Activated gamma-delta T cell treated with Interleukin-2 at 50 U/mL for 16 hours (primary cell): ENCODE data around the gene PCTP.

ENCODE experiments used
- DNase-seq: peaks from one replicate; pipeline ENCODE4 v3.0.0-alpha.2; 2020

Gene PCTP

DNA sequence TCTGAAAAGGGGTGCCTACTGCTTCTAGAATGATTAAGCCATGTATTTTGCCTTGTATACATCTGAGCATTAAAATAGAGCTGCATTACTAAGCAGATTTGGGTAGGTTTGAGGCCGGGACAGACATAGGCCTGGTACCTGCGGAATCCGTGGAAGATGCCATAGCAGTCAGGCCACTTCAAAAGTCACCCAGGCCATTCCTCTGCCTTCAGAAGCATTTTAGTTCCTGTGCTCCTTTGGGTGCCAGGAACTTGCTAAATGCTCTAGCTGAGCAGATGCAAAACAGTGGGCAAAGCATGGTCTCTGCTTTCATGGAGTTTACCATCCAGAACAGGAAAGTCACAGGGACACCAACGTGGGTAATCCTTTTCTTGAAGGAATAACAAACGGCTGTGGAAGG, 22.5 kb upstream of the PCTP start:
- DNase-seq = no peak

DNA sequence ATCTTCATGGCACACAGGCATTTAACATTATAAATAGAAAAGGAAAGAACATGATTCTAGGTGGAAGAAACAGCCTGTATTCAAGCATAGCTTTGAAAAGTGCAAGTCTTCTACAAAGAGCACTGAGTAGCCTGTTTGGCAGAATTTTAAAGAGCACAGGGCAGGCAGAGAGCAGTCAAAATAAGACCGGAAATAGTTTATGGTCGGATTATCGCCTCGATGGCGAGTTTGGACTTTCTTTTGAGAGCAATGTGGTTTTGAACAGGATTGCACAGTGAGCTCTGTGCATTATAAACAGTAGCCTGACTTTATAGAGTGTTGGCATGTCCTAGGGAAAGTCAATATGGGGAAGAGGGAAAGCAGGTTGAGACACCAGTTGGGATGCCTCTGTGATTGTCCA, 22.0 kb upstream of the PCTP start:
- no peak for DNase-seq

DNA sequence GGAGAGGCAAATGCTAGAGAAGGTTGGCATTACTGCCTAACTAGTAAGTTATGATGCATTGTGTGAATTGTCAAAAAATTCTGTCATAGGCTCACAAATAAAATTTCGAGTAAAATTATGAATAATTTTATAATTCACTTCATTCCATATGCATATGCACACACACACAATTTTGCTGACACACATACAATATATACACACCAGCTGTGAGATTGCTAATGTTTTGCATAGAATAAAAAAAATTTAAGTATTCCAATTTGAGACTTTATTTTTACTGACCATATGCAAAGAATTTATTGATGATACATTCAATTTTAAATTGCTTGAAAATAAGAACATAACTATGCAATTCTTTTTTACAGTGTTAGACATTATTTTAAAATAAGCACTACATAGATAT, 21.4 kb upstream of the PCTP start:
- no peak for DNase-seq

DNA sequence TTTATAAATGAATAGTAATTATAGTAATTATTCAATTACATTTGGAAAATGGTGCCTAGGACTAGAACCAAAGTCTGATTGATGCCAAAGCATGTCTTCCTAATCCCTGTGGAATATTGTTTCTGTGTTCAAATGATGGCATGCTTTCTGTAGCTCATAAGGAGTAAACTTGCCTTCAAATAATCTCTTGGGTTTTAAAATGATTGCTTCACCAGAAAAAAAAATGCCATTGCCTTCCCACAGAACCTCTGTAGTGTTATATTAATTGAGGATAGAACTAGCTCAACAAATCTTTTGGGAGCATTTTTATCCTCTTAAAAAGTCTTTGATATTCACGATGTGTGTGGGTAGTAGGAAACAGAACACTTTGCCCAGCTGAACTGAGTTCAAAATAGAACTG, 20.5 kb upstream of the PCTP start:
- DNase-seq = no peak

DNA sequence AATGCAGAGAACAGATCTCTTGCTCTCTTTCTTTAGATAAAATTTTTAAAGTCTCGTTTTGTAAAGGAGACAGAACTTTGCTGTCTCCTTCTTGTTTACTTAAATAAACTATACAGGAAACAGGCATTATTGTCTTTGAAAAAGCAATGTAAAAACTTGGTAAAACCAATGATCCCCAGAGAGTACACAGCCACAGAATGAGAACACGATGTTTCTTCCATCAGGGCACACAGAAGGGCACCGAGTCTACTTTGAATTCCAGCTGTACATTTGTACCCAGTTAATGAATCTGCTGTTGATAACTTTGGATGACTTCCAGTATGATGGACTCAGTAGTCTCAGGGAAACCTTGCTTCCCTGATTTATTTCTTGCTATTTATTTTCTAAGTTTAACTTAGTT, 20.0 kb upstream of the PCTP start:
- no peak for DNase-seq

DNA sequence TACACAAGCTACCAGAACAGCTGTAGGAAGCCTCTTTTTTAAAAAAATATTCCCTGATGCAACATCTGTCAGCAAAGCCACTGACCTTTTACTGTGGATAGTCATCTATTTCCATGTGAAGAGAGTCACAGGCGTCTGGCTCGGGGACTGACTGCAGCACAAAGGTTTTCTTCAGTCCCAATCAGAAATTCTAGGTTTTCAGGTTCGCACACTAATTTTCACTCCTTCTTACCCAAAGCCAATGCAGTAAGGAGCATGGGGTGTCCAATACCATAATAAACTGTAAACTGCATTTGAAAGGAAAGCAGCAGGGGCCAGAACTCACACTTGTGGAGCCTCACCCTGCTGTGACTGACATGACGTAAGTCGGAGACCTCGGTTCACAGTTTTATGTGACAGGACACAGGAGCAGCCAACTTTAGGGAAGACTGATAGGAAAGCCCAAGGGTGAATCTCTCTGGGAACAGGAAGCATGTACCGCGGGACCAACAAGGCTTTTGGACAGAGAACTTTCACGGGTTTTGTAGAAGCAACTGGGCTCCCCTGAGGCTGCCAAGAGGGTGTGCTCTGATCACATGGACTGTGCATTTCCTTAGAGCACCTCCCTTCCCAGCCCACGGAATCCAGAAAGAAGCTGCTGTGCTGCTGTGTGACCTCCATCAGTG, 19.1 kb upstream of the PCTP start:
- DNase-seq = no peak

DNA sequence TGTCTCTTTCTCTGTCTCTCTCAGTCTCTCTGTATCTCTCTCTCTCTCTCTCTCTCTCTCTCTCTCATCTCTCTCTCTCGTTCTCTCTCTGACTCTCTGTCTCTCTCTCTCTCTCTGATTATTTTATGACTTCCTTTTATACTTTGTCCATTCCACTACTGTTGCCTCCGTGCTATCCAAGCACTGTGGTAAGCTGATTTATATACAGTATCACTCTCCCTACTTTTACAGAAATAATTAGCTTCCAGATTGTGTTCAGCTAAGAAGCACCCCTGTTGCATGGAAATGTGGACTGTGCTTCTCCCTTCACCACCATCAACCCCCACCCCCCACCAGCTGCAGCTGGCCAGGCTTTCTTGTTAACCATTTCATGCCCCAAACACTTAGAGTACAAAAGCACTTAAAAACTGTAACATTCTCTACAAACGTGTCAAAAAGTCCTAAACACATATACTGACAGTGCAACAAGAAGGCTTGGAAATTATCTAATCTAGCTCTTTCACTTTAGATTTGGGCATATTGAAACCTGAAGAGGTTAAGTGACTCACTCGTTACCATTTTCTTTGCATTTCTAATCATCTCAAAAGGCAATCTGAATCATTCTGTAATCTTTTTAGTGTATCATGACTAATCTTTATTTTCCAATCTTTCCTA, 16.6 kb upstream of the PCTP start:
- DNase-seq = no peak

DNA sequence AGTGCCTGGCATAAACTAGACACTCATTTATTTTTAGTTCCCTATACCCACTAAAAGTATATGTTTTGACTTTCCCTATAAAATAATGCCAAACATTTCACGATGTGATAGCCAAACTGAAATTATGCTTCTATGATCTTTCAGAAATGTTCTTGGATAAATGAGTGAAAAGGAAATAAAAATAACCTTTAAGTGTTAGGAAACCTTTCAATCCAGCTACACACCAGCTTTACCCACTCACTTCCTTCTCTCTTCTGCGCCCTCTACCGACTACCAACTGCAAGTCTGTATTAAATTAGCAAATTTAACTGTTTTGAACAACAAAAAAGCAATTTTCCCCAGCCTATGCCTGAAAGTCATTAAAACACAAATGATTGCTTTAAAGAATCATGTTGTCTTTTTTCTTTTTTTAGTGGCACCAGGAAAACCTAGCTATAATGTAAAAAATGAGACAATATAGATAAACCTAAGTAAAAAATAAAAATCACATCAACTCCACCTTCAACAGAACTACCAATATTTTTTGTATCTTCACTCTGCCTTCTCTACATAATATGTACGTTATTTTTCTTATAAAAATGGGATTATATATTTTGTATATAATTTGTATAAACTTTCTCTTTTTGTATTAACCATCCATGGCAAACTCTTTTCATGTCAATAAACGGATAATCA, 15.0 kb upstream of the PCTP start:
- no peak for DNase-seq

DNA sequence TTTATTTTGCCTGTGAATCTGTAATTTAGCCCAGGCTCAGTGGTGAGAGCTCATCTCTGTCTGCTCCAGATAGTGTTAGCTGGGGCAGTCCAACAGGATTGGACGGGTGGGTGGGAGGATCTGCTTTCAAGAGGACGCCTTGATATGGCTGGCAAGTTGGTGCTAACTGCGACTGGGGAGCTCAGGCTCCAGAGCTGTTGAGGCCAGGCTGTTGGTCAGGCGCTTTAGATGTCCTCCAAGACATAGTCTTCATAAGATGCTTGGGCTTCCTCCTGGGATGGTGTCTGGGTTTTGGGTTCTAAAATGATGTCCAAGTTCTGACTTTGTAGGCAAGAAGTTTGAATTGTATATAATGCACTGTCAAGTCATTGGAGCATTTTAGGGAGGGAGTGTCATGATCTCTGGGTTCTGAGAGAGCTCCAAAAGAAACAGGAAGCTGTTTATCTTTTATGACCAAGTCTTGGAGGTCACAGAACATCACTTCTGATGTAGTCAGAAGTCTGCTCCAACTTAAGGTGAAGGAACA, 12.8 kb upstream of the PCTP start:
- no peak for DNase-seq

DNA sequence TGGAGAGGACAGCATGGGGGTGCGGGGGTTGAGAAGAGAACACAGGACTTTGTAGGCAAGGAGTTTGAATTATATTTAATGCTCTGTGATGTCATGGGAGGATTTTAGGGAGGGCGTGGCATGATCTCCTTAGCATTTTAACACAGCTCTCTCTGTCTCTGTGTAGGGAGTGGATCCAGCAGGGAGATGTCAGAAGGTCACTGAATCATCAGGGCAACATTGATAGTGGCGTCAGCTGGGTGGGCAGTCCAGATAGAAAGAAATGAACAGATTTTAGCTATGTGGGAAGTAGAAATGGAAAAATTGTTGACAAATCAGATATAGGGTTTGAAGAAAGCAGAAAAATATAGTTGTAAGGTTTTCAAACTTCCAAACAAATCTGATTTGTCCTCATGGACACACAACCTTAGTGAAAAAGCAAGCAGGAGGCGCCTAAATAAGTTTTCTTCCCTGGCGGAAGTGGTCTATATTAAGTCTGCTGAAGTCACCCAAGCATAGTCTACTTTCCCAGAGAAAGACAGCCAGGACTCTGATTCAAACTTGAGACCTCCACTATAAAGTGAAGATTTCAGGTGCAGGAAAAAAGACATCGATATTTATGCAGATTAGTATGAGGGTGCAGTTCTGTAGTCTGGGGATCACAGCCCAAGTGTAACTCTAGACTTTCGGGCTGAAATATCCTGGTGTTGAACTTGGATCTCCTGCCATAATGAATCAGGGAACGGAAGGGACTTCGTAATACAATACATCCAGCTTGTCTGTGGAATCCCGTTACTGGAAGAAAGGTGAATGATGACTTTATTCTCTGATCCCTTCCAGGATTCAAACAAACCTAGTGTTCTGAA, 10.1 kb upstream of the PCTP start:
- DNase-seq = no peak

DNA sequence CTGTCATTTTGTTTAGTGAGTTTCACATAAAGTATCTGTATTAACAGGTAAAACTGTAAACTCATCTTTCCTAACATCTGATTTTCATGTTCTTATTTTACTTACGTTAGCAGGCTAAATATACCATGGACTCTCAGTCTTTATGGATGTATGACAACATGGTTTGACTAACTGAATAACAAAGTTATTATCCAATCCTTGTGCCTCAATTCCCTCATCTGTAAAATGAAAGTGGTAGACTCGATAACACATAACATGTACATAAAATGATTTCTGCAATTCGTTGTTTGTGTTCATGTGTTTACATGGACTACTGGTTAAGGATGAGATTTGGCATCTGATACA, 9.5 kb upstream of the PCTP start:
- no peak for DNase-seq

DNA sequence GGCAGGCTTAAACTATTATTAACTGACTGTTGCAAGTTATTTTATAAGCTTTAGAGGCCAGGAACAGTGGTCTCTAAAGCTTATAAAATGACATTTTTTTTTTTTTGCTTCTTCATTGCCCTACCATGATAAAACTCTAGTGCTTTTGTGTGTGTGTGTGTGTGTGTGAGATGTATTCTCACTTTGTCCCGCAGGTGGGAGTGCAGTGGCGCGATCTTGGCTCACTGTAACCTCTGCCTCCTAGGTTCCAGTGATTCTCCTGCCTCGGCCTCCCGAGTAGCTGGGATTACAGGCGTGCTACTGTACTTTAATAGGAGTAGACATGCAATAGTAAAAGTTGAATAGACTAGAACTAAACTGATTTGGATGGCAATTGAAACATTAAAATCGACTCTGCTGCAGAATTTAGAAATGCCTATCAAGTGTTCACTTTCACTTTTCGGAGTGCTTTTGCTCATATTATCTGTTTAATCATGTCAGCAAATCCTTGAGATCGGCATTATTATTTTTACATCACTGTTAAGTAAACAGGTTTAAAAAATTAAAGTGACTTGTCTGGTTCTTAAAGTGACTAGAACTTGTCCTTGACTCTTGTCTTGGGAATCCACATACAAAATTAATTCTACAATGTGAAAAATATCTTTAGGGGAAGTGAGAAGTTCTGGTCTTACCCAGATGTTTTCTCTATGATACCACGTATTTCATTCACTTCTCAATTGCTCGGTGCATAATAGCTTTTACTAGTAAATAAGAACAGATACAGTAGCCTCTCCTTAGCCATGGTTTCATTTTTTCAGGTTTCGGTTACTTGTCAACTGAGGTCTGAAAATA, 8.4 kb upstream of the PCTP start:
- no peak for DNase-seq

DNA sequence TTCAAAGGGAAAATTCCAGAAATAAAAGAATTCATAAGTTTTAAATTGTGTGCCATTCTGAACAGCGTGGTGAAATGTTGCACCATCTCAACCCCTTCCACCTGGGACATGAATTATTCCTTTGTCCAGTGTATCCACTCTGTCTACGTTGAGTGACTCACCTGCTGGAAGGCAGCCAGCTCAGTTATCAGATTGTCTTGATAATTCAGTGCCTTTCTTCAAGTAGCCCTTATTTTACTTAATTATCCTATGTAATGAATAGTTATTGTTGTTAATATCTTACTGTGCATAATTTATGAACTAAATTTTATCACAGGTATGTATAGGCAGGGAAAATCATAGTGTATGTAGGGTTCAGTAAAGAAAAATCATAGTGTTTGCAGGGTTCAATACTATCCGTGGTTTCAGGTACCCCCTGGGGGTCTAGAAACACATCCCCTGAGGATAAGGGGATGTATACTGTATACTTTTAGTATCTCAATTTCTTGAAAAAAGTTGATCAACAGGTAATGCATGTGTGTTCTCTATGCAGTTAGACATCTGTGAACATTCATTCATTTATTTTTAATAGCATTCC, 7.7 kb upstream of the PCTP start:
- DNase-seq = no peak

DNA sequence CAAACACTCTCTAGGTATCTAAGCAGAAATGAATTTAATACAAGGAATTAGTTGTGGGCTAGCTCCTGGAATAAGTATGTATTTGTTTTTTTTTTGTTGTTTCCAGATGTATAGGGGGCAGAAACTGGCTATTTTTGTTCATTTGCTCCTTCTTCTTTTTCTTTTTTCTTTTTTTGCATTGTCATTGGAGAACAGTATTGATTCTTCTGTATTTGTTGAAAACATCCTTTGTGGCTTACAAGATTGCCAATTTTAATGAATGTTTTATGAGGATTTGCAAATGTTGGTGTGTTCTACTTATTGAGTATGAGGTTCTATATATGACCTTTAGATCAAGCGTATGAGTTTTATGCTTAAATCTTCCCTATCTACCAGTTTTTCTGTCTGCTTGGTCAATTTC, 5.6 kb upstream of the PCTP start:
- DNase-seq = no peak

DNA sequence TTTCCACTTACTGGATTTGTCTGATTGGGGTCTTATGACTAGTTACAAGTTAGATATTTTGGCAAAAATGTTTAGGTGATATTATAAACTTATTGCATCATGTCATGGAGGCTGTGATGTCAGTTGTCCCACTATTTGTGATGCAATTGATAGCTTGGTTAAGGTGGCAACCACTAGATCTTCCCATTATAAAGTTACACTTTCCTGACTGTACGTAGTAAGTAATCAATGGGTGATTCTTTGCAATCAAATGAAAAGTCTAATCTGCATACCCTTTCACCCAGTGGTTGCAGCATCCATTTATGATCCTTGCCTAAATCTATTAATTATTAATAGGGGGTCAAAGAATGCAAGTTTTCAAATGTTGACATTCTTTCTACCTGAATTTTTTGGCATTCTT, 4.4 kb upstream of the PCTP start:
- no peak for DNase-seq

DNA sequence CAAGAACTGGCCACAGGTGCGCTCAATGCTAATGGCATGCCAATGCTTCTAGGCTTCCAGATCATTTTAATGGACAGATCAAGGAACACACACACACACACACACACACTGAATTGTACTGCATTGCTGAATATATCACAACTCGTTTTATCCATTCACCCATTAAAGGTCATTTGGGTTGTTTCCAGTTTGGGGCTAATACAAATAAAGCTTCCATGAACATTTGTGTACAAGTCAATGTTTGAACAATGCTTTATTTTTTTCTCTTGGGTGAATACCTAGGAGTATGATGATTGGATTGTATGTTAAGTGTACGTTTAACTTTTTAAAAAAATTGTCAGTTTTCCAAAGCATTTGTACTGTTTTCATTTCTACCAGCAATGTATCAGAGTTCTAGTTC, 3.6 kb upstream of the PCTP start:
- no peak for DNase-seq

DNA sequence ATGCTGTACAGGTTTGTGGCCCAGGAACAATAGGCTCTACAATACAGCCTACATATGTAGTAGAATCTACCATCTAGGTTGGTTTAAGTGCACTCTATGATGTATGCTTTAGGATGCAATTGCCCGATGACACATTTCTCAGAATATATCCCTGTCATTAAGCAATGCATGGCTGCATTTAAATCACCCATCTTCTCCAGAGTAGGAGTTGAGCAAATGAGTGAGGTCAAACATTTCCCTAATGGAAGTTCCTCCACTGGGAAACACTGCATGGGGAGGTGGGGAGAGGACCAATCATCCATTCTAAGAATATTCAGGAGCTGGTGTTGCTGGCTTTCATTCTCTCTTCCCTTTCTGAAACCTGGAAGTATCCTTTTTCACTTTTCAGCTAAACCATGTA, 2.0 kb upstream of the PCTP start:
- DNase-seq = no peak

DNA sequence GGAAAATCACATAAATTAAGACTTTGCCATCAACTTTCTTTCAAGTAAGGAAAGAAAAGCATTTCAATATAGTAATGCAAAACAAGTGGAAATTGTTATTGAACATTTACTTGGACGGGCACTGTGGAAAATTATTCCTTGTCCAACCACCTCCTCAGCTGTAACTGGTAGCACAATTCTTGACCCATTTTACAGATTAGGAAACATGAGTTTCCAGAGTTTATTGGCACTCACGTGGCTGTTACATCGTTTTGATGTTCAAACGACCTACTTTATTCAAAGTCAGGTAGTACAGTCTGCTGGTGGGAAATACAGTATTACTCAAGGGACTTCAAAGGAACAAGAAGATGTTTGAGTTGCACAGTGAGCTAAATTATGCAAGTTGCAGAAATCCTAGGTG, 866 bp upstream of the PCTP start:
- no peak for DNase-seq

DNA sequence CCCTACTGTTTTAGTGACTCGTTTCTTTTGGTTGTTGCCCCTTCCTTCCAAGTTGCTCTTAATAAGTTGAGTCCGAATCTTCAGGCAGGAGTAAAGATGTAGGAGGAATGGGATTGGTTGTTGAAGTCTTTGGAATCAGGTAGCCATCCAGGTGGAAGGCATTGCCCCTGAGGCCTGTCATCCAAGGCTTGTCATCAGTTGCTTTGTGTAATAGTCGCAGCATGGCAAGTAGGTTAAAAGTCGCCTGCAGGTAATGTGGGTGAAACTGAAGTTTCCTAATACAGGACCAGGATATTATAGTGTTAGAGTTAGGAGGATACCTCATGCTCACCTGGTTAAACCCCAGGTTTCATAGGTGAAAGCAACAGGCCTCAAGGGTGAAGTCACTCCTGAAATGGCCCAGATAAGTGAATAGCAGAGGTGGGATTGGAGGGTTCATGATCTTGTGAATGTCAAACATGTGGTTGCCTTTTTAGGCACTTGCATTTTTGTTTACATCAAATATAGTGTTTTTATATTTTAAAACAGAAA, 934 bp downstream of the PCTP start:
- DNase-seq = no peak

DNA sequence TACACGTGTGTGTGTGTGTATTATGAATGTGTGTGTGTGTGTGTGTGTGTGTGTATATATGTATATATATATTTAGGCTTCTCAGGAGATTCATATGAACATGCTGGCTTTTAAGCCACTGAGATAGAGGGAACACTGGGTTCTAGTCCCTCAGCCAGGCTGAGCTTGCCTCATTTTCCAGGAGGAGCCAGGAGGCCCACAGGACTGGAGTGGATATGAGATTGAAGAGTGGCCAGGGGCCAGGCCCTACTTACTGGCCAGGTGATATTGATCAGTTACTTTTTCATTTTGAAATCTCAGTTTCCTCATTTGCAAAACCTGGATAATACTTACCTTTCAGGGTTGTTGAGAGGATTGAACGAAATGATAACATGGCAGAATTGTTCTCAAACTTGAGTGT, 5.8 kb downstream of the PCTP start:
- DNase-seq = no peak

DNA sequence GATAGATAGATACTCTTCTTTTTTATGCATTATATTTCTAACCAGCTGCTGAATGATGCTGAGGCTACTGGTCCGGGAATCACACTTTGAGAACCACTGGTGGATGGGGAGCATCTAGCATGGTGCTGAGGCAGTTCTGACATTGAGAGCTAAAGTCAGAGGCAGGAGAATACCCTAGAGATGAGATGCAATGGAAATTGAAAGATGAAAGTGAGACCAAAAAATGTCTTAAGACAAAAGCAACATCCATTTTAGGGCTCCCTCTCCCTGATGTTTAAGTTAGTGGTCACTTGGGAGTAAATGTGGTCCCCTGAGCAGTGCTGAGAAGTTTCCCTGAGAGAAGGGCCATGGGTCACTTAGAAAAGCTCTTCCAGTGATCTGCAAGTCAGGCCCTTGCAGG, 6.8 kb downstream of the PCTP start:
- no peak for DNase-seq

DNA sequence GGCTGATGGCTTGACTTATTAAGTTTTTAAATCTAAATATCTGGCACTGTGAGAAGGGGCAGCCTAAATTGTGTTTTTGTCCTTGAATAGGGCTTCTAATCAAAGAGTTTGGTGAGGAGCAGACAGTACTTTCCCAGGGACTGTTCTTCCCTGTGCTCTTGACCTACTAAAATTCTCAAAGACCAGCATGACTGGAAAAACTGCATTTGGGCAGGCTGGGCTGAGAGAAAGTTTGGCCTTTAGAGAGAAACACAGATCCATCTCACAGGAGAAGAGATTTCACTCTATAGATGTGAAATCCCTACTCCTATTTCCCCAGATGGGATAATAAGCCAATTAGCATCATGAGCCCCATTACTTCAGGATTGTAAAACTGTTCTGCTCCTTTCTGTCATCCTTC, 7.3 kb downstream of the PCTP start:
- DNase-seq = no peak
